ENCODE data around the gene WDR44.
"Not testable (repeated sequence)": the region's sequence is repeated elsewhere in the genome, so short reads cannot be mapped to it uniquely, and the experiment has no call there.

Gene WDR44, protein sequence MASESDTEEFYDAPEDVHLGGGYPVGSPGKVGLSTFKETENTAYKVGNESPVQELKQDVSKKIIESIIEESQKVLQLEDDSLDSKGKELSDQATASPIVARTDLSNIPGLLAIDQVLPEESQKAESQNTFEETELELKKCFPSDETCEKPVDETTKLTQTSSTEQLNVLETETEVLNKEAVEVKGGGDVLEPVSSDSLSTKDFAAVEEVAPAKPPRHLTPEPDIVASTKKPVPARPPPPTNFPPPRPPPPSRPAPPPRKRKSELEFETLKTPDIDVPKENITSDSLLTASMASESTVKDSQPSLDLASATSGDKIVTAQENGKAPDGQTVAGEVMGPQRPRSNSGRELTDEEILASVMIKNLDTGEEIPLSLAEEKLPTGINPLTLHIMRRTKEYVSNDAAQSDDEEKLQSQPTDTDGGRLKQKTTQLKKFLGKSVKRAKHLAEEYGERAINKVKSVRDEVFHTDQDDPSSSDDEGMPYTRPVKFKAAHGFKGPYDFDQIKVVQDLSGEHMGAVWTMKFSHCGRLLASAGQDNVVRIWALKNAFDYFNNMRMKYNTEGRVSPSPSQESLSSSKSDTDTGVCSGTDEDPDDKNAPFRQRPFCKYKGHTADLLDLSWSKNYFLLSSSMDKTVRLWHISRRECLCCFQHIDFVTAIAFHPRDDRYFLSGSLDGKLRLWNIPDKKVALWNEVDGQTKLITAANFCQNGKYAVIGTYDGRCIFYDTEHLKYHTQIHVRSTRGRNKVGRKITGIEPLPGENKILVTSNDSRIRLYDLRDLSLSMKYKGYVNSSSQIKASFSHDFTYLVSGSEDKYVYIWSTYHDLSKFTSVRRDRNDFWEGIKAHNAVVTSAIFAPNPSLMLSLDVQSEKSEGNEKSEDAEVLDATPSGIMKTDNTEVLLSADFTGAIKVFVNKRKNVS

DNA sequence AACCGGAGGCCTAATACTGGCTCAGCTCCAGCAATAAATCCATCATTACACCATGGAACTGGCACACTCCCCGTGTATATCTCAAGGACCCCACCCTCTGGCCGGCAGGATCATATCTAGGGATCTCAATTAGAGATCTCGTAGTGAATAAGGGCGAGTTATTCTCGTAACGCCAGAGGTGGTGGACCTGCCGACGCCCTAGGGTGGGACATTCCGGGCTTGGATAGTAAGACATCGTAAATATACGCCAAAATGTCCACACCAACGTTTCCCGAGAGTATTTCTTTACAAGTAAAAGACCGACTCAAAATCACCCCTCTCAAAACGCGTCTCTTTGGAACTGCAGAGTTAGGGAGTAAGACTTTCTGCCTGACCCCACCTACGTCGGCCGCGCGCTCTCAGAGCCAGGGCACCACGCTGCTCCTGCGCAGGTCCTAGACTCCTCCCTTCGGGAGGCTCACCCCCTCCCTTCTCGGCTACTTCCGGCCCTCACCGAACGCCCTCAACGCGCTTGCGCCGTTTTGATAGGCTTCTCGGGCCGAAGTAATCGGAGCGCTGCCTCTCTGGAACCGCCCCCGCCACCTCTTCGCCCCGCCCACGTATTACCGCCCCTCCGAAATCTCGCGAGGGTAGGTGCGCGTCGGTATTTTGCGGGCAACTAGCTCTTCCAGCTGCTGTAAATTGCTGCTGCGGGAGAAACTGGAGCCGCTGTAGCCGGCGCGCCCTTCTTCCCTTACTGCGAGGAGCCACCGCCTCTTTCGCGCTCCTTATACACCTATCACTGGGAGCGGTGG, at the start of gene WDR44:
WDR44 (plus strand) TSS at position 643 of the 794 bp plus-strand sequence. CDS start 398 bp downstream, outside the sequence.
- H3K4me3 ChIP-seq (ENCODE audit: low read depth in 1 of 2, low read length in 2 of 2), result peak within 1 kb of the TSS; percentile 75 to 91
- H3K4me1 ChIP-seq (ENCODE audit: control insufficient read depth in 1 of 2, insufficient read depth in 2 of 2, low read length in 2 of 2), result peaks cover 0 to 7% of the 10 kb centered on the region in 2 donors
- peak within 1 kb of the TSS; percentile 94 for H3K27ac ChIP-seq (ENCODE audit: low read length)
- H3K27me3 ChIP-seq (ENCODE audit: low read depth, low read length), result no peaks in the 10 kb centered on the region
- peaks cover 0 to 9% of the 10 kb centered on the region in 2 donors for H3K36me3 ChIP-seq (ENCODE audit: control insufficient read depth in 1 of 2, insufficient read depth in 2 of 2, low read length in 2 of 2)
- H3K9me3 ChIP-seq (ENCODE audit: control insufficient read depth in 1 of 2, low read length in 2 of 2), result no peaks in the 10 kb centered on the region

DNA sequence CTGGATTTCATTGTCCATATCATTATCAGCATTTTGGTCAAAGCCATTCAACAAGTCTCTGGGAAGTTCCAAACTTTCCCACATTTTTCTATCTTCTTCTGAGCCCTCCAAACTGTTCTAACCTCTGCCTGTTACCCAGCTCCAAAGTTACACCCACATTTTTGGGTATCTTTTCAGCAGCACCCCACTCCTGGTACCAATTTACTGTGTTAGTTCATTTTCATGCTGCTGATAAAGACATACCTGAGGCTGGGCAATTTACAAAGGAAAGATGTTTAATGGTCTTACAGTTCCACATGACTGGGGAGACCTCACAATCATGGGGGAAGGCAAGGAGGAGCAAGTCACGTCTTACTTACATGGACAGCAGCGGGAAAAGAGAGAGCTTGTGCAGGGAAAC, 40.1 kb upstream of the WDR44 start:
- not testable (repeated sequence) for H3K27me3 ChIP-seq (ENCODE audit: low read depth, low read length); H3K4me3 ChIP-seq (ENCODE audit: low read depth in 1 of 2, low read length in 2 of 2); H3K4me1 ChIP-seq (ENCODE audit: control insufficient read depth in 1 of 2, insufficient read depth in 2 of 2, low read length in 2 of 2); H3K9me3 ChIP-seq (ENCODE audit: control insufficient read depth in 1 of 2, low read length in 2 of 2); H3K36me3 ChIP-seq (ENCODE audit: control insufficient read depth in 1 of 2, insufficient read depth in 2 of 2, low read length in 2 of 2); H3K27ac ChIP-seq (ENCODE audit: low read length)

- H3K4me1 ChIP-seq (ENCODE audit: control insufficient read depth in 1 of 2, insufficient read depth in 2 of 2, low read length in 2 of 2), result no peaks in the 10 kb centered on the region
- no peak overlapping the region for H3K4me3 ChIP-seq (ENCODE audit: low read depth in 1 of 2, low read length in 2 of 2)
These were observed 30.4 kb upstream of the WDR44 start for GRCh38 chrX:118315529-118315928.

GRCh38 chrX:118324588-118324987, 21.3 kb upstream of the WDR44 start:
- Histone ChIP-seq H3K9me3 (ENCODE audit: control insufficient read depth in 1 of 2, low read length in 2 of 2) (no peaks in the 10 kb centered on the region), H3K4me1 (ENCODE audit: control insufficient read depth in 1 of 2, insufficient read depth in 2 of 2, low read length in 2 of 2) (no peaks in the 10 kb centered on the region), H3K36me3 (ENCODE audit: control insufficient read depth in 1 of 2, insufficient read depth in 2 of 2, low read length in 2 of 2) (no peaks in the 10 kb centered on the region), H3K27me3 (ENCODE audit: low read depth, low read length) (no peaks in the 10 kb centered on the region), H3K4me3 (ENCODE audit: low read depth in 1 of 2, low read length in 2 of 2) (no peak overlapping the region), H3K27ac (ENCODE audit: low read length) (no peak overlapping the region)

More at GRCh38 chrX:118315529-118315928, 30.4 kb upstream of the WDR44 start:
- H3K27ac ChIP-seq (ENCODE audit: low read length), result no peak overlapping the region
- no peaks in the 10 kb centered on the region for H3K9me3 ChIP-seq (ENCODE audit: control insufficient read depth in 1 of 2, low read length in 2 of 2)
- no peaks in the 10 kb centered on the region for H3K27me3 ChIP-seq (ENCODE audit: low read depth, low read length)
- H3K36me3 ChIP-seq (ENCODE audit: control insufficient read depth in 1 of 2, insufficient read depth in 2 of 2, low read length in 2 of 2), result no peaks in the 10 kb centered on the region

DNA sequence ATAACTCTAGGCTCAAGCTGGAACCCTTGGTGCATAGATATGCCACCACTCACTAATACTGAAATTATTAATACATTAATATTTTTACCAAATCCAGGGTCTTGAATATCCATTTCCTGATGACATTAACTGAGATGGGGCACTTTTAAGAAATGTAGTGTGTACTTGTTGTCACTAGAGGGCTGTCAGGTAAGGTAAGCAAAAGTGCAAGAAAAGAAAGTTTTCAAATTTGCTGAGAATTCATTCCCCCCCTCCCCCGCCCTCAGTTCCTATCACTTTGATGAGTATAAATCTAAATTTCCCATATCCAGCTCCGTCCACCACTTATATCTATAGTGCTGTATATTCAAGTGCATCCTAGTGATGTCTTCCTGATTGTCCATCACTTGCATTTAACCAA, 20.5 kb upstream of the WDR44 start:
- no peaks in the 10 kb centered on the region for H3K9me3 ChIP-seq (ENCODE audit: control insufficient read depth in 1 of 2, low read length in 2 of 2)
- no peak overlapping the region for H3K4me3 ChIP-seq (ENCODE audit: low read depth in 1 of 2, low read length in 2 of 2)
- no peaks in the 10 kb centered on the region for H3K27me3 ChIP-seq (ENCODE audit: low read depth, low read length)
- no peaks in the 10 kb centered on the region for H3K4me1 ChIP-seq (ENCODE audit: control insufficient read depth in 1 of 2, insufficient read depth in 2 of 2, low read length in 2 of 2)
- H3K27ac ChIP-seq (ENCODE audit: low read length), result no peak overlapping the region
- H3K36me3 ChIP-seq (ENCODE audit: control insufficient read depth in 1 of 2, insufficient read depth in 2 of 2, low read length in 2 of 2), result no peaks in the 10 kb centered on the region

DNA sequence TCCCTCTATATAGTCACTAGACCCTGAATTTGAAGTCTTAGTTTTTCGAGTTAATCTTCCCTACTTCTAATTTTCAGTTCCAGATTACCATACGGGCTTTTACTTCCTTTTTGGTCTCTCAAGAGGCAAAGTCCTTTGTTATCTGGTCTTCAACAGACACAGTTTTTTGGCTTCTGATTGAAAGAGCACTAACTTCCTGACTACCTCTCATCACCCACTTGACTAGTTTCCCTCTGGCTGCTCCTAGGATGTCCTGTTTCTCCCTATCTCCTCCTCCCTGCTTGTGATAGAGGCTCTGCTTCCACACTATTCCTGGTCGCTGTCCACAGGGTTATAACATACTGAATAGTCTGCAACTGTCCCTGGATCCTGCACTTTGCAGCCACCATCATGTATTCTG, 16.7 kb upstream of the WDR44 start:
- Histone ChIP-seq H3K27me3 (ENCODE audit: low read depth, low read length) (no peaks in the 10 kb centered on the region), H3K4me3 (ENCODE audit: low read depth in 1 of 2, low read length in 2 of 2) (no peak overlapping the region), H3K9me3 (ENCODE audit: control insufficient read depth in 1 of 2, low read length in 2 of 2) (no peaks in the 10 kb centered on the region), H3K27ac (ENCODE audit: low read length) (no peak overlapping the region), H3K4me1 (ENCODE audit: control insufficient read depth in 1 of 2, insufficient read depth in 2 of 2, low read length in 2 of 2) (no peaks in the 10 kb centered on the region), H3K36me3 (ENCODE audit: control insufficient read depth in 1 of 2, insufficient read depth in 2 of 2, low read length in 2 of 2) (no peaks in the 10 kb centered on the region)

- Histone ChIP-seq H3K36me3 (ENCODE audit: control insufficient read depth in 1 of 2, insufficient read depth in 2 of 2, low read length in 2 of 2) (no peaks in the 10 kb centered on the region), H3K4me1 (ENCODE audit: control insufficient read depth in 1 of 2, insufficient read depth in 2 of 2, low read length in 2 of 2) (no peaks in the 10 kb centered on the region), H3K27ac (ENCODE audit: low read length) (no peak overlapping the region)
These were observed 8.2 kb upstream of the WDR44 start for GRCh38 chrX:118337687-118338086.

DNA sequence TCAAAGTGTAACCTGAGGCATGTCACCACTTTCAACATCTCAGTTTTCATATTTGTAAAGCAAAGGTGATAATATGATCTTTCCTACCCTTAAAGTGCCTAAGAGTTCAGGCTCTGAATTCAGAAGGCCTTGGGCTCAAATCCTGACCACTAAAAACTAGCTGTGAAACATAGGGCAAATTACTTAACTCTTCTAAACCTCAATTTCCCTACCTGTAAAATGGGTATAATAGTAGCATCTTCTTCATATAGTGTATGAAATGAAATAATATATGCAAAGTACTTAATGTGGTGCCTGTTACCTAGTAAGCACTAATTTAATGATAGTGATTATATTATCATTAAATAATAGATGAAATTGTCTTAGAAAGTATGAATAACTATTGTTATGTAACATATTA, 7.0 kb upstream of the WDR44 start:
- no peak overlapping the region for H3K4me3 ChIP-seq (ENCODE audit: low read depth in 1 of 2, low read length in 2 of 2)
- H3K27me3 ChIP-seq (ENCODE audit: low read depth, low read length), result no peaks in the 10 kb centered on the region
- no peak overlapping the region for H3K27ac ChIP-seq (ENCODE audit: low read length)
- no peaks in the 10 kb centered on the region for H3K4me1 ChIP-seq (ENCODE audit: control insufficient read depth in 1 of 2, insufficient read depth in 2 of 2, low read length in 2 of 2)
- no peaks in the 10 kb centered on the region for H3K36me3 ChIP-seq (ENCODE audit: control insufficient read depth in 1 of 2, insufficient read depth in 2 of 2, low read length in 2 of 2)
- no peaks in the 10 kb centered on the region for H3K9me3 ChIP-seq (ENCODE audit: control insufficient read depth in 1 of 2, low read length in 2 of 2)

More at GRCh38 chrX:118337687-118338086, 8.2 kb upstream of the WDR44 start:
- no peaks in the 10 kb centered on the region for H3K9me3 ChIP-seq (ENCODE audit: control insufficient read depth in 1 of 2, low read length in 2 of 2)
- no peak overlapping the region for H3K4me3 ChIP-seq (ENCODE audit: low read depth in 1 of 2, low read length in 2 of 2)
- H3K27me3 ChIP-seq (ENCODE audit: low read depth, low read length), result no peaks in the 10 kb centered on the region

DNA sequence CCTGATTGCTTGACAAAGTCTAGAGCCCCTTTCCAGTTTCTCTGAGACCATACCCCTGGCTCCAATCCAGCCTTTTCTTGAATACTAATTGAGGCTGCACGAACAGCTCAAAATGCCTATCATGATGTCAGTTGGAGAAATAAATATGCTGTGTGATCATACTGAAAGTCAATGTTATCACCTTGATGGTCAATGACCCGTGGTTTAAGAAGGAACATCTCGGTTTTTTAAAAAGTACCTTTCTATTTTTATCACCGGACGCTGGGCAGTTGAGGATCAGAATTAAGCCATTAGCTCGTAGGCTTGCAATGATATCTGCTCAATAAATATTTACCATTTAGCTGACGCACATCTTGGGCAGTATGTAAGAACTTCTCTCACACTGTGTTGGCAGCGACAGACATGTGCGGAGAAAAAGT, 852 bp upstream of the WDR44 start:
- Histone ChIP-seq H3K36me3 (ENCODE audit: control insufficient read depth in 1 of 2, insufficient read depth in 2 of 2, low read length in 2 of 2) (peaks cover 0 to 9% of the 10 kb centered on the region in 2 donors), H3K9me3 (ENCODE audit: control insufficient read depth in 1 of 2, low read length in 2 of 2) (no peaks in the 10 kb centered on the region), H3K4me3 (ENCODE audit: low read depth in 1 of 2, low read length in 2 of 2) (peak overlapping the region; percentile 58 to 64), H3K4me1 (ENCODE audit: control insufficient read depth in 1 of 2, insufficient read depth in 2 of 2, low read length in 2 of 2) (peaks cover 0 to 7% of the 10 kb centered on the region in 2 donors), H3K27ac (ENCODE audit: low read length) (peak overlapping the region; percentile 94), H3K27me3 (ENCODE audit: low read depth, low read length) (no peaks in the 10 kb centered on the region)

GRCh38 chrX:118346258-118347094, 570 bp downstream of the WDR44 start:
- Histone ChIP-seq H3K4me3 (ENCODE audit: low read depth in 1 of 2, low read length in 2 of 2) (peak overlapping the region; percentile 75 to 91), H3K27ac (ENCODE audit: low read length) (peak overlapping the region; percentile 89), H3K36me3 (ENCODE audit: control insufficient read depth in 1 of 2, insufficient read depth in 2 of 2, low read length in 2 of 2) (peaks cover 0 to 9% of the 10 kb centered on the region in 2 donors), H3K4me1 (ENCODE audit: control insufficient read depth in 1 of 2, insufficient read depth in 2 of 2, low read length in 2 of 2) (peaks cover 0 to 7% of the 10 kb centered on the region in 2 donors), H3K9me3 (ENCODE audit: control insufficient read depth in 1 of 2, low read length in 2 of 2) (no peaks in the 10 kb centered on the region), H3K27me3 (ENCODE audit: low read depth, low read length) (no peaks in the 10 kb centered on the region)
